AG04449 (cell line): ENCODE measurements around the gene CARS2.

Experiments
- CTCF ChIA-PET: fragments of 350-600 bp; formaldehyde crosslinking; extraction: SDS; loops from one replicate; lab custom pipeline; 2021; ENCODE audit warnings: antibody characterized with exemption; lab: Yijun Ruan, JAX
- POLR2A ChIA-PET: fragments of 400-600, 350-600 bp; formaldehyde crosslinking; extraction: SDS; loops from one replicate; lab custom pipeline; 2020; ENCODE audit warnings: antibody characterized with exemption, inconsistent platforms; lab: Yijun Ruan, JAX
- DNase-seq: peaks from one replicate; pipeline ENCODE4 v3.0.0-alpha.2; 2010; ENCODE audit warnings: low read depth, low spot score
- H3K4me3 ChIP-seq: 2 replicates; pipeline ENCODE4 v1.5.1; 2011; ENCODE audit warnings: low read depth, mild to moderate bottlenecking, control low read depth, low read length
- CTCF ChIP-seq: IDR thresholded peaks from one replicate; pipeline ENCODE4 v1.5.1; 2011; ENCODE audit warnings: mild to moderate bottlenecking, moderate library complexity, low read length, control low read depth, inconsistent platforms; ENCODE audit not compliant: insufficient read depth; ENCODE audit errors: missing control alignments

Gene CARS2

GRCh38 chr13:110653271-110653670, 52.6 kb downstream of the CARS2 start:
- ChIA-PET POLR2A (no interaction called here), CTCF (no interaction called here)
- DNase-seq, result no peak
- no peak for TF ChIP-seq CTCF
- H3K4me3 ChIP-seq, result no peak overlapping the region

- no peak for TF ChIP-seq CTCF
- CTCF ChIA-PET, result interaction anchor here (1.3 kb wide), 1 partner anchor 12 kb away, joined by 3 read pairs; no protein-coding TSS in a partner anchor
- H3K4me3 ChIP-seq, result no peak overlapping the region
- POLR2A ChIA-PET, result interaction anchor here (0.6 kb wide), 1 partner anchor 42 kb away, joined by 3 read pairs; no protein-coding TSS in a partner anchor
- no peak for DNase-seq
Measured at GRCh38 chr13:110652764-110653163, 53.2 kb downstream of the CARS2 start.

GRCh38 chr13:110652231-110652730, 53.6 kb downstream of the CARS2 start:
- POLR2A ChIA-PET, result interaction anchor here (0.6 to 0.7 kb wide), 2 partner anchors 42 to 60 kb away, joined by 3 read pairs; no protein-coding TSS in a partner anchor
- CTCF ChIA-PET, result interaction anchor here (0.8 to 1.3 kb wide), 2 partner anchors 12 to 14 kb away, joined by 3 read pairs; no protein-coding TSS in a partner anchor
- no peak for DNase-seq
- no peak overlapping the region for H3K4me3 ChIP-seq
- no peak for TF ChIP-seq CTCF

- ChIA-PET CTCF (interaction anchor here (0.8 to 1.3 kb wide), 2 partner anchors 13 kb away, joined by 3 read pairs; no protein-coding TSS in a partner anchor), POLR2A (interaction anchor here (0.7 kb wide), 1 partner anchor 61 kb away, joined by 3 read pairs; no protein-coding TSS in a partner anchor)
- H3K4me3 ChIP-seq, result no peak overlapping the region
- no peak for TF ChIP-seq CTCF
- DNase-seq, result no peak
Measured at GRCh38 chr13:110651726-110652230, 54.1 kb downstream of the CARS2 start.

GRCh38 chr13:110651271-110651670, 54.6 kb downstream of the CARS2 start:
- POLR2A ChIA-PET, result interaction anchor here (0.7 kb wide), 1 partner anchor 61 kb away, joined by 3 read pairs; no protein-coding TSS in a partner anchor
- CTCF ChIA-PET, result no interaction called here
- TF ChIP-seq CTCF, result no peak
- no peak for DNase-seq
- H3K4me3 ChIP-seq, result no peak overlapping the region

- no peak for DNase-seq
- ChIA-PET CTCF (no interaction called here), POLR2A (no interaction called here)
- no peak overlapping the region for H3K4me3 ChIP-seq
- TF ChIP-seq CTCF, result no peak
Measured at GRCh38 chr13:110650436-110650835, 55.5 kb downstream of the CARS2 start.
